Stomach (tissue), 4 donors: ENCODE measurements around the gene STUM.

Source experiments
- EP300 ChIP-seq: sonication (generic); formaldehyde crosslinking; IDR thresholded peaks from one replicate; pipeline ENCODE4 v1.6.1; 2017; ENCODE audit warnings: antibody characterized with exemption
- POLR2A ChIP-seq, 4 donors: fragments of 450-650 bp; IDR thresholded peaks; one replicate each; pipeline ENCODE4 v1.6.1; 2016; ENCODE audit warnings: antibody characterized with exemption in 4 of 4, control low read depth in 2 of 4, mild to moderate bottlenecking in 1 of 4, moderate library complexity in 1 of 4
- POLR2AphosphoS5 ChIP-seq, 3 donors: sonication (generic); formaldehyde crosslinking; IDR thresholded peaks; one replicate each; pipeline ENCODE4 v1.6.1; 2016; ENCODE audit warnings: antibody characterized with exemption in 3 of 3
- TF ChIP-seq, protein P1 (sequence below), 7 experiments: fragments of 450-650 bp in 4 of 7; fragments of 200-600 bp in 3 of 7; sonication (generic) in 3 of 7; IDR thresholded peaks; one replicate each; pipeline ENCODE4 v1.5.1; 2016 to 2019; ENCODE audit warnings: antibody characterized with exemption in 7 of 7, control low read depth in 2 of 7, mild to moderate bottlenecking in 1 of 7

DNA sequence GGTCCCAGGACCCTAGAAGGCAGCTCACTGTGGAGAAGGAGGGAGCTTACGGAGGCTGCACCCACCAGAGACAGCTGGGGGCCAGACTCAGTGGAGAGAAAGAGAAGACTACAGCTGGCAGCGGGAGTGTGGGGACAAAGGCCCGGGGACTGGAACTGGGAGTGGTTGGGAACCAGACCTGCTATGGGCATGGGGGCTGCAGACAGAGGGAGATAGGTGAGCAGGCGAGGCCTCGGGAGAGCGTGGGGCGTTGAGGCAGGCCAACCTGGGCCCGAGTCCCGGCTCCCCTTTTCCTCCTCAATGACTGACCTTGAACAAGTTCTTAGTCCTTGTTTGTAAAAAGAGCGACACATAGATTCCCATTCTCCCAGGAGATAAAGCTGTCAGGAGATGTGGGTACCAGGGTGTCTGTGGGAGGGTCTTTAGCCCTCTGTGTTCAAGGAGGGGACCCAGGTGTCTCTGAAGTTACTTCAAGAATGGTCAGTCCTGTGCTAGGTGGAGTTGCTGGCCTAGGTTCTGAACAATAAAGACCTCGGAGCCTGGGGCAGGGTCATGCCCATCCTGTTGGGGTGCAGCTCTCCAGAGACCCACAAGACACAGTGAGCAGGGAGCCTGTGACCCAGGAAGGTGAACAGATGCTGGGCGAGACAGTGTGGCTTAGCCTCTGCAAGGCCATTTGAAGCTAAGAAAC is 102.6 kb downstream of the STUM start:
- TF ChIP-seq, protein P1, sequence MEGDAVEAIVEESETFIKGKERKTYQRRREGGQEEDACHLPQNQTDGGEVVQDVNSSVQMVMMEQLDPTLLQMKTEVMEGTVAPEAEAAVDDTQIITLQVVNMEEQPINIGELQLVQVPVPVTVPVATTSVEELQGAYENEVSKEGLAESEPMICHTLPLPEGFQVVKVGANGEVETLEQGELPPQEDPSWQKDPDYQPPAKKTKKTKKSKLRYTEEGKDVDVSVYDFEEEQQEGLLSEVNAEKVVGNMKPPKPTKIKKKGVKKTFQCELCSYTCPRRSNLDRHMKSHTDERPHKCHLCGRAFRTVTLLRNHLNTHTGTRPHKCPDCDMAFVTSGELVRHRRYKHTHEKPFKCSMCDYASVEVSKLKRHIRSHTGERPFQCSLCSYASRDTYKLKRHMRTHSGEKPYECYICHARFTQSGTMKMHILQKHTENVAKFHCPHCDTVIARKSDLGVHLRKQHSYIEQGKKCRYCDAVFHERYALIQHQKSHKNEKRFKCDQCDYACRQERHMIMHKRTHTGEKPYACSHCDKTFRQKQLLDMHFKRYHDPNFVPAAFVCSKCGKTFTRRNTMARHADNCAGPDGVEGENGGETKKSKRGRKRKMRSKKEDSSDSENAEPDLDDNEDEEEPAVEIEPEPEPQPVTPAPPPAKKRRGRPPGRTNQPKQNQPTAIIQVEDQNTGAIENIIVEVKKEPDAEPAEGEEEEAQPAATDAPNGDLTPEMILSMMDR (IDR thresholded peaks at IDR 0.05) = no peak
- TF ChIP-seq POLR2A (IDR thresholded peaks at IDR 0.05) (no peak), EP300 (no peak), POLR2AphosphoS5 (IDR thresholded peaks at IDR 0.05) (no peak)
